Peyer's patch (tissue), 4 donors: ENCODE measurements around the gene VAV1. TPM values are rescaled to one million over a fixed set of nuclear protein-coding genes. Genes with fewer than 3 reads are reported as not detected.

ENCODE experiments used
- DNase-seq, 3 donors: peaks; one replicate each; pipeline ENCODE4 v3.0.0-alpha.2; 2017 to 2019
- H3K27ac ChIP-seq, 4 donors: fragments of 200-600 bp; sonication (generic); one replicate each; pipeline ENCODE4 v1.5.1; 2016 to 2019
- H3K27me3 ChIP-seq, 2 donors: fragments of 200-600 bp; sonication (generic); one replicate each; pipeline ENCODE4 v1.5.1; 2019
- H3K36me3 ChIP-seq, 3 donors: fragments of 200-600 bp; sonication (generic); one replicate each; pipeline ENCODE4 v1.5.1; 2016 to 2019
- H3K4me1 ChIP-seq, 4 donors: fragments of 200-600 bp; sonication (generic); one replicate each; pipeline ENCODE4 v1.5.1; 2016 to 2019
- H3K4me3 ChIP-seq, 4 donors: fragments of 200-600 bp; sonication (generic); 1 replicate in 3 of 4; 2 replicates in 1 of 4; pipeline ENCODE4 v1.5.1; 2016 to 2019; ENCODE audit warnings: mild to moderate bottlenecking in 1 of 4
- H3K9me3 ChIP-seq, 4 donors: fragments of 200-600 bp; sonication (generic); one replicate each; pipeline ENCODE4 v1.5.1; 2016 to 2019; ENCODE audit warnings: mild to moderate bottlenecking in 1 of 4
- CTCF ChIP-seq, 6 experiments: fragments of 450-650 bp in 4 of 6; fragments of 200-600 bp in 2 of 6; sonication (generic) in 1 of 6; IDR thresholded peaks; one replicate each; pipeline ENCODE4 v1.5.1; 2017 to 2019; ENCODE audit warnings: antibody characterized with exemption in 6 of 6, mild to moderate bottlenecking in 3 of 6, moderate library complexity in 1 of 6
- POLR2A ChIP-seq, 2 donors: fragments of 450-650 bp; IDR thresholded peaks; one replicate each; pipeline ENCODE4 v1.5.1; 2017; ENCODE audit warnings: antibody characterized with exemption in 2 of 2, mild to moderate bottlenecking in 2 of 2, moderate library complexity in 2 of 2
- total RNA-seq, 4 donors: library from RNA; depleted of rRNA; stranded (reverse); fragments of >200 nt; gene quantifications; one replicate each; pipeline ENCODE4 v1.1.0, GENCODE V29; 2016

VAV1 gene
- total RNA-seq, 4 donors from 2014 or later: 7.0 to 57.8 (median 7.7) TPM

- H3K4me3 ChIP-seq: no peak overlapping the region
- H3K27ac ChIP-seq: no peak overlapping the region
- DNase-seq: no peak
- no peaks in the 10 kb centered on the region for H3K4me1 ChIP-seq
- H3K27me3 ChIP-seq: no peaks in the 10 kb centered on the region
- no peaks in the 10 kb centered on the region for H3K9me3 ChIP-seq
- no peaks in the 10 kb centered on the region for H3K36me3 ChIP-seq
- TF ChIP-seq POLR2A (IDR thresholded peaks at IDR 0.05) (no peak), CTCF (IDR thresholded peaks at IDR 0.05) (no peak)
Measured at GRCh38 chr19:6813659-6814058, 41.2 kb downstream of the VAV1 start.

GRCh38 chr19:6817179-6817578, 44.7 kb downstream of the VAV1 start:
- DNase-seq: no peak
- H3K4me3 ChIP-seq: no peak overlapping the region
- no peaks in the 10 kb centered on the region for H3K9me3 ChIP-seq
- H3K27ac ChIP-seq: no peak overlapping the region
- no peaks in the 10 kb centered on the region for H3K4me1 ChIP-seq
- H3K36me3 ChIP-seq: peaks cover 0 to 8% (median 0%) of the 10 kb centered on the region in 3 donors
- H3K27me3 ChIP-seq: no peaks in the 10 kb centered on the region
- TF ChIP-seq POLR2A (IDR thresholded peaks at IDR 0.05): no peak
- TF ChIP-seq CTCF (IDR thresholded peaks at IDR 0.05): no peak

GRCh38 chr19:6818246-6818645, 45.7 kb downstream of the VAV1 start:
- no peaks in the 10 kb centered on the region for H3K27me3 ChIP-seq
- no peak overlapping the region for H3K4me3 ChIP-seq
- H3K36me3 ChIP-seq: peaks cover 0 to 8% (median 0%) of the 10 kb centered on the region in 3 donors
- no peaks in the 10 kb centered on the region for H3K9me3 ChIP-seq
- no peak overlapping the region for H3K27ac ChIP-seq
- no peak for TF ChIP-seq CTCF (IDR thresholded peaks at IDR 0.05)
- DNase-seq: no peak
- H3K4me1 ChIP-seq: no peaks in the 10 kb centered on the region

- Histone ChIP-seq H3K27ac (no peak overlapping the region), H3K36me3 (peaks cover 0 to 8% (median 0%) of the 10 kb centered on the region in 3 donors), H3K27me3 (no peaks in the 10 kb centered on the region), H3K9me3 (no peaks in the 10 kb centered on the region), H3K4me1 (no peaks in the 10 kb centered on the region), H3K4me3 (no peak overlapping the region)
- TF ChIP-seq POLR2A (IDR thresholded peaks at IDR 0.05) (no peak), CTCF (IDR thresholded peaks at IDR 0.05) (no peak)
- DNase-seq: no peak
Measured at GRCh38 chr19:6819323-6819722, 46.8 kb downstream of the VAV1 start.

- H3K36me3 ChIP-seq: peaks cover 0 to 8% (median 0%) of the 10 kb centered on the region in 3 donors
- H3K4me3 ChIP-seq: no peak overlapping the region
- no peaks in the 10 kb centered on the region for H3K9me3 ChIP-seq
- no peak overlapping the region for H3K27ac ChIP-seq
- H3K27me3 ChIP-seq: no peaks in the 10 kb centered on the region
- no peak for TF ChIP-seq CTCF (IDR thresholded peaks at IDR 0.05)
- no peak for TF ChIP-seq POLR2A (IDR thresholded peaks at IDR 0.05)
- no peaks in the 10 kb centered on the region for H3K4me1 ChIP-seq
- DNase-seq: no peak
Measured at GRCh38 chr19:6820237-6820636, 47.7 kb downstream of the VAV1 start.
